Measurements from ENCODE around the gene HMCN1.

- TF ChIP-seq, protein P1, sequence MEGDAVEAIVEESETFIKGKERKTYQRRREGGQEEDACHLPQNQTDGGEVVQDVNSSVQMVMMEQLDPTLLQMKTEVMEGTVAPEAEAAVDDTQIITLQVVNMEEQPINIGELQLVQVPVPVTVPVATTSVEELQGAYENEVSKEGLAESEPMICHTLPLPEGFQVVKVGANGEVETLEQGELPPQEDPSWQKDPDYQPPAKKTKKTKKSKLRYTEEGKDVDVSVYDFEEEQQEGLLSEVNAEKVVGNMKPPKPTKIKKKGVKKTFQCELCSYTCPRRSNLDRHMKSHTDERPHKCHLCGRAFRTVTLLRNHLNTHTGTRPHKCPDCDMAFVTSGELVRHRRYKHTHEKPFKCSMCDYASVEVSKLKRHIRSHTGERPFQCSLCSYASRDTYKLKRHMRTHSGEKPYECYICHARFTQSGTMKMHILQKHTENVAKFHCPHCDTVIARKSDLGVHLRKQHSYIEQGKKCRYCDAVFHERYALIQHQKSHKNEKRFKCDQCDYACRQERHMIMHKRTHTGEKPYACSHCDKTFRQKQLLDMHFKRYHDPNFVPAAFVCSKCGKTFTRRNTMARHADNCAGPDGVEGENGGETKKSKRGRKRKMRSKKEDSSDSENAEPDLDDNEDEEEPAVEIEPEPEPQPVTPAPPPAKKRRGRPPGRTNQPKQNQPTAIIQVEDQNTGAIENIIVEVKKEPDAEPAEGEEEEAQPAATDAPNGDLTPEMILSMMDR (IDR thresholded peaks at IDR 0.05) = no peak
- no peak for TF ChIP-seq POLR2A (IDR thresholded peaks at IDR 0.05)
Observed at GRCh38 chr1:186102107-186102506, 367.9 kb downstream of the HMCN1 start.

All from lower leg skin (tissue), 3 donors.